ENCODE measurements around the gene SSH2. TPM values are rescaled to one million over a fixed set of nuclear protein-coding genes. Genes with fewer than 3 reads are reported as not detected.

SSH2 gene
- total RNA-seq, 1 experiment from 2014 or later: 13.8 TPM

- DNase-seq (ENCODE audit: low spot score): no peak
Observed at GRCh38 chr17:29612404-29613280, 317.4 kb downstream of the SSH2 start.

- no peak for DNase-seq (ENCODE audit: low spot score)
Observed at GRCh38 chr17:29612094-29612403, 318.0 kb downstream of the SSH2 start.

GRCh38 chr17:29611351-29612093 lies 318.5 kb downstream of the SSH2 start:
- no peak for DNase-seq (ENCODE audit: low spot score)

GRCh38 chr17:29610395-29610794 lies 319.6 kb downstream of the SSH2 start:
- no peak for DNase-seq (ENCODE audit: low spot score)

GRCh38 chr17:29608986-29609385 lies 321.0 kb downstream of the SSH2 start:
- DNase-seq (ENCODE audit: low spot score): no peak

GRCh38 chr17:29607557-29608195 lies 322.4 kb downstream of the SSH2 start:
- no peak for DNase-seq (ENCODE audit: low spot score)

GRCh38 chr17:29603109-29603674 lies 326.8 kb downstream of the SSH2 start:
- DNase-seq (ENCODE audit: low spot score): no peak

GRCh38 chr17:29597361-29598172 lies 332.5 kb downstream of the SSH2 start:
- no peak for DNase-seq (ENCODE audit: low spot score)

GRCh38 chr17:29596811-29597210 lies 333.2 kb downstream of the SSH2 start:
- no peak for DNase-seq (ENCODE audit: low spot score)

- no peak for DNase-seq (ENCODE audit: low spot score)
Observed at GRCh38 chr17:29595943-29596774, 333.9 kb downstream of the SSH2 start.

- DNase-seq (ENCODE audit: low spot score): no peak
Observed at GRCh38 chr17:29595107-29595942, 334.7 kb downstream of the SSH2 start.

GRCh38 chr17:29594519-29595090 lies 335.4 kb downstream of the SSH2 start:
- DNase-seq (ENCODE audit: low spot score): no peak

- no peak for DNase-seq (ENCODE audit: low spot score)
Observed at GRCh38 chr17:29593591-29594518, 336.2 kb downstream of the SSH2 start.

- DNase-seq (ENCODE audit: low spot score): no peak
Observed at GRCh38 chr17:29592850-29593551, 337.0 kb downstream of the SSH2 start, which contains the start of gene ANKRD13B. TSS of gene ANKRD13B (plus strand) at chr17:29593132. CDS start at chr17:29593622, 490 bp downstream.

- DNase-seq (ENCODE audit: low spot score): peak; percentile 85
Observed at GRCh38 chr17:29591737-29592608, 338.1 kb downstream of the SSH2 start.

- DNase-seq (ENCODE audit: low spot score): peak; percentile 82
Observed at GRCh38 chr17:29591146-29591736, 338.8 kb downstream of the SSH2 start.
